GM23338 (cell line): ENCODE data around the gene SHF. TPM values are rescaled to one million over a fixed set of nuclear protein-coding genes. Genes with fewer than 3 reads are reported as not detected.

ENCODE experiments used
- ATAC-seq: fragments of 200-7000 bp; cut with Tn5 transposase; 3 replicates; pipeline ENCODE4 v1.9.1; 2020
- DNase-seq: peaks from one replicate; pipeline ENCODE4 v3.0.0-alpha.2; 2015; ENCODE audit warnings: low spot score
- H2AFZ ChIP-seq: fragments of 200-600 bp; sonication (generic); 2 replicates; pipeline ENCODE4 v1.8.0; 2016; ENCODE audit warnings: antibody characterized with exemption, mild to moderate bottlenecking, moderate library complexity
- H3F3A ChIP-seq: fragments of 200-600 bp; sonication (generic); replicated peaks from 2 replicates; pipeline ENCODE4 v1.8.0; 2017; ENCODE audit warnings: antibody characterized with exemption, mixed run types, low read depth
- H3K27ac ChIP-seq: fragments of 200-600 bp; sonication (generic); 2 replicates; pipeline ENCODE4 v1.6.1; 2016; ENCODE audit warnings: low read depth
- H3K27me3 ChIP-seq: fragments of 200-600 bp; sonication (generic); 2 replicates; pipeline ENCODE4 v1.8.0; 2016; ENCODE audit warnings: mild to moderate bottlenecking, mixed run types, moderate library complexity; ENCODE audit not compliant: insufficient read depth
- H3K36me3 ChIP-seq: fragments of 200-600 bp; sonication (generic); 2 replicates; pipeline ENCODE4 v1.8.0; 2016; ENCODE audit warnings: mild to moderate bottlenecking; ENCODE audit not compliant: insufficient read depth
- H3K4me1 ChIP-seq: fragments of 200-600 bp; sonication (generic); 2 replicates; pipeline ENCODE4 v1.8.0; 2016; ENCODE audit warnings: mild to moderate bottlenecking, moderate library complexity; ENCODE audit not compliant: insufficient read depth
- H3K4me2 ChIP-seq: fragments of 200-600 bp; sonication (generic); 2 replicates; pipeline ENCODE4 v1.7.1; 2017; ENCODE audit warnings: mixed run types
- H3K4me3 ChIP-seq: fragments of 200-600 bp; sonication (generic); 2 replicates; pipeline ENCODE4 v1.6.1; 2016; ENCODE audit warnings: mixed run types
- H3K79me2 ChIP-seq: fragments of 200-600 bp; sonication (generic); replicated peaks from 2 replicates; pipeline ENCODE4 v1.8.0; 2017; ENCODE audit warnings: mild to moderate bottlenecking; ENCODE audit not compliant: insufficient read depth
- H3K9me2 ChIP-seq: fragments of 200-600 bp; sonication (generic); 2 replicates; pipeline ENCODE4 v1.8.0; 2017; ENCODE audit not compliant: insufficient read depth
- H4K20me1 ChIP-seq: fragments of 200-600 bp; sonication (generic); replicated peaks from 2 replicates; pipeline ENCODE4 v1.8.0; 2017; ENCODE audit warnings: mild to moderate bottlenecking; ENCODE audit not compliant: insufficient read depth
- H3K27ac Mint-ChIP-seq: 2 replicates; pipeline ENCODE4 v1.8.0; 2020; ENCODE audit warnings: inconsistent platforms, mild to moderate bottlenecking, moderate library complexity, mixed read lengths
- H3K27me3 Mint-ChIP-seq: 3 replicates; pipeline ENCODE4 v1.8.0; 2022; ENCODE audit warnings: low read depth, mild to moderate bottlenecking, moderate library complexity, mixed read lengths, inconsistent platforms; ENCODE audit not compliant: insufficient read depth, poor library complexity
- H3K36me3 Mint-ChIP-seq: 3 replicates; pipeline ENCODE4 v1.8.0; 2021; ENCODE audit warnings: low read depth, mild to moderate bottlenecking, inconsistent platforms, moderate library complexity, mixed read lengths
- H3K4me1 Mint-ChIP-seq: 3 replicates; pipeline ENCODE4 v1.8.0; 2020; ENCODE audit warnings: mild to moderate bottlenecking, inconsistent platforms, mixed read lengths
- H3K4me3 Mint-ChIP-seq: 3 replicates; pipeline ENCODE4 v1.8.0; 2021; ENCODE audit warnings: moderate library complexity, mild to moderate bottlenecking, inconsistent platforms, mixed read lengths
- H3K9me3 Mint-ChIP-seq: 3 replicates; pipeline ENCODE4 v1.8.0; 2020; ENCODE audit warnings: moderate library complexity, mild to moderate bottlenecking, inconsistent platforms, mixed read lengths
- CREB1 ChIP-seq: fragments of 250-450 bp; sonication (Bioruptor Pico); IDR thresholded peaks from 2 replicates; pipeline ENCODE4 v1.5.0; 2020; ENCODE audit warnings: low read depth, mild to moderate bottlenecking, moderate library complexity
- CTCF ChIP-seq, 2 experiments: fragments of 200-600 bp in 1 of 2; sonication (generic) in 1 of 2; conservative IDR thresholded peaks; 2 replicates each; pipeline versions ENCODE4 v1.5.1 to v1.6.1; 2016 to 2017; ENCODE audit warnings: antibody characterized with exemption in 2 of 2, low read depth in 2 of 2, mild to moderate bottlenecking in 2 of 2, moderate library complexity in 1 of 2
- ETS1 ChIP-seq: IDR thresholded peaks from 2 replicates; pipeline ENCODE4 v1.6.1; 2016; ENCODE audit warnings: antibody characterized with exemption
- EZH2 ChIP-seq: fragments of 200-600 bp; sonication (generic); IDR thresholded peaks from one replicate; pipeline ENCODE4 v1.8.0; 2017; ENCODE audit warnings: antibody characterized with exemption, mild to moderate bottlenecking, low read depth; ENCODE audit not compliant: unreplicated experiment
- EZH2phosphoT487 ChIP-seq: fragments of 200-600 bp; sonication (generic); IDR thresholded peaks from one replicate; pipeline ENCODE4 v1.8.1; 2018; ENCODE audit warnings: antibody characterized with exemption; ENCODE audit not compliant: unreplicated experiment
- JUNB ChIP-seq: IDR thresholded peaks from one replicate; pipeline ENCODE4 v1.6.1; 2016; ENCODE audit warnings: antibody characterized with exemption; ENCODE audit not compliant: unreplicated experiment
- NANOG ChIP-seq: IDR thresholded peaks from 2 replicates; pipeline ENCODE4 v1.6.1; 2016; ENCODE audit warnings: antibody characterized with exemption, borderline replicate concordance
- POLR2AphosphoS5 ChIP-seq: IDR thresholded peaks from 2 replicates; pipeline ENCODE4 v1.6.1; 2016; ENCODE audit warnings: antibody characterized with exemption, low read depth
- REST ChIP-seq: IDR thresholded peaks from one replicate; pipeline ENCODE4 v1.6.1; 2018; ENCODE audit warnings: antibody characterized with exemption; ENCODE audit not compliant: unreplicated experiment
- STAT1 ChIP-seq: IDR thresholded peaks from one replicate; pipeline ENCODE4 v1.6.1; 2016; ENCODE audit warnings: antibody characterized with exemption; ENCODE audit not compliant: unreplicated experiment
- ZNF114 ChIP-seq: fragments of 250-450 bp; sonication (Bioruptor Pico); IDR thresholded peaks from 2 replicates; pipeline ENCODE4 v1.5.0; 2020; ENCODE audit warnings: mild to moderate bottlenecking, moderate library complexity
- ZNF331 ChIP-seq: fragments of 250-450 bp; sonication (Bioruptor Pico); IDR thresholded peaks from 2 replicates; pipeline ENCODE4 v1.5.0; 2020; ENCODE audit warnings: low read depth, mild to moderate bottlenecking, moderate library complexity
- ZNF462 ChIP-seq: fragments of 250-450 bp; sonication (Bioruptor Pico); IDR thresholded peaks from 2 replicates; pipeline ENCODE4 v1.5.0; 2020; ENCODE audit warnings: mild to moderate bottlenecking, moderate library complexity
- polyA plus RNA-seq: library from polyadenylated mRNA; unstranded; fragments of >200 nt; fragmentation: Nextera tagmentation; extraction: Ambion mirVana; gene quantifications from 2 replicates; pipeline ENCODE4 v1.2.1, GENCODE V29; 2016
- total RNA-seq: library from RNA; depleted of rRNA; stranded (reverse); fragments of >200 nt; shearing (Covaris generic); gene quantifications from 2 replicates; pipeline ENCODE4 v1.2.3, GENCODE V29; 2014

The SHF gene
- total and polyA plus RNA-seq, 2 experiments from 2014 or later: 5.8 to 15.6 TPM

- Histone ChIP-seq H3K4me2 (peak overlapping the region; percentile 39), H3K36me3 (no peaks in the 10 kb centered on the region), H3K4me1 (no peaks in the 10 kb centered on the region), H2AFZ (no peak overlapping the region; the same call in 1 of the 2 replicates), H4K20me1 (no peaks in the 10 kb centered on the region), H3K27ac (no peak overlapping the region), H3F3A (no peaks in the 10 kb centered on the region), H3K9me2 (no peaks in the 10 kb centered on the region), H3K4me3 (peak overlapping the region; percentile 96), H3K27me3 (peaks cover 2% of the 10 kb centered on the region; the same call in 1 of the 2 replicates), H3K79me2 (no peaks in the 10 kb centered on the region)
- Mint-ChIP-seq H3K4me1 (peaks cover 8% of the 10 kb centered on the region), H3K27me3 (peaks cover 16% of the 10 kb centered on the region), H3K36me3 (no peaks in the 10 kb centered on the region), H3K4me3 (no peak overlapping the region), H3K9me3 (no peaks in the 10 kb centered on the region), H3K27ac (no peak overlapping the region)
- ATAC-seq (no peak), DNase-seq (no peak)
- no peak for TF ChIP-seq STAT1
- no peak for TF ChIP-seq ZNF462
- TF ChIP-seq ZNF331 (CRISPR knock-in tag): no peak
- no peak for TF ChIP-seq CREB1 (CRISPR knock-in tag)
- no peak for TF ChIP-seq ZNF114 (CRISPR knock-in tag)
- TF ChIP-seq CTCF (conservative IDR thresholded peaks at IDR 0.05; ENCODE audit: low read depth in 2 of 2): no peak
- no peak for TF ChIP-seq REST
- TF ChIP-seq EZH2phosphoT487: no peak
- TF ChIP-seq NANOG: no peak
- TF ChIP-seq POLR2AphosphoS5: no peak
- TF ChIP-seq ETS1: no peak
- TF ChIP-seq JUNB: no peak
- TF ChIP-seq EZH2: no peak
These were observed 13.7 kb upstream of the SHF start for GRCh38 chr15:45201557-45201859.
